Measurements from ENCODE around the gene JARID2.
A peak's percentile ranks its signal among the peaks of the same experiment; 100 is the strongest.
"Not testable (repeated sequence)": the region's sequence is repeated elsewhere in the genome, so short reads cannot be mapped to it uniquely, and the experiment has no call there.

JARID2 gene

GRCh38 chr6:15290962-15291704, 45.3 kb downstream of the JARID2 start:
- no peak for DNase-seq

- DNase-seq: no peak
Measured at GRCh38 chr6:15292721-15293302, 46.9 kb downstream of the JARID2 start.

GRCh38 chr6:15293674-15294073, 47.8 kb downstream of the JARID2 start:
- no peak for DNase-seq

- no peak for DNase-seq
Measured at GRCh38 chr6:15294504-15294903, 48.6 kb downstream of the JARID2 start.

- DNase-seq: no peak
Measured at GRCh38 chr6:15296249-15296648, 50.4 kb downstream of the JARID2 start.

GRCh38 chr6:15296735-15297134, 50.9 kb downstream of the JARID2 start:
- no peak for DNase-seq

- DNase-seq: not testable (repeated sequence)
Measured at GRCh38 chr6:15297167-15297566, 51.3 kb downstream of the JARID2 start.

GRCh38 chr6:15297895-15298590, 52.2 kb downstream of the JARID2 start:
- no peak for DNase-seq

- peak; percentile 45 for DNase-seq
Measured at GRCh38 chr6:15299430-15300131, 53.7 kb downstream of the JARID2 start.

- no peak for DNase-seq
Measured at GRCh38 chr6:15301179-15302006, 55.5 kb downstream of the JARID2 start.

- no peak for DNase-seq
Measured at GRCh38 chr6:15303162-15303919, 57.5 kb downstream of the JARID2 start.

GRCh38 chr6:15303920-15304291, 58.0 kb downstream of the JARID2 start:
- DNase-seq: no peak

- no peak for DNase-seq
Measured at GRCh38 chr6:15304337-15305042, 58.6 kb downstream of the JARID2 start.

- DNase-seq: no peak
Measured at GRCh38 chr6:15305496-15305895, 59.6 kb downstream of the JARID2 start.

GRCh38 chr6:15305909-15306308, 60.0 kb downstream of the JARID2 start:
- DNase-seq: no peak

- no peak for DNase-seq
Measured at GRCh38 chr6:15308435-15309213, 62.8 kb downstream of the JARID2 start.

GRCh38 chr6:15309611-15310283, 63.9 kb downstream of the JARID2 start:
- DNase-seq: no peak

- DNase-seq: no peak
Measured at GRCh38 chr6:15310680-15311079, 64.8 kb downstream of the JARID2 start.

GRCh38 chr6:15312500-15312899, 66.6 kb downstream of the JARID2 start:
- DNase-seq: no peak

GRCh38 chr6:15313367-15313766, 67.5 kb downstream of the JARID2 start:
- DNase-seq: no peak

All from fibroblast of upper back skin (primary cell).